Lung microvascular endothelial cell (primary cell): ENCODE measurements around the gene PKN1. TPM values are rescaled to one million over a fixed set of nuclear protein-coding genes. Genes with fewer than 3 reads are reported as not detected.
"Not testable (repeated sequence)": the region's sequence is repeated elsewhere in the genome, so short reads cannot be mapped to it uniquely, and the experiment has no call there.

ENCODE experiments used
- DNase-seq, 2 donors: peaks; one replicate each; pipeline versions ENCODE4 v3.0.0 to v3.0.0-alpha.2; 2010; ENCODE audit warnings: low read depth in 2 of 2
- total RNA-seq: library from RNA; depleted of rRNA; stranded (reverse); fragments of >200 nt; gene quantifications from 2 replicates; pipeline ENCODE4 v1.2.1, GENCODE V29; 2014

Gene PKN1
- total RNA-seq, 1 donor from 2014 or later = 250 TPM

DNA sequence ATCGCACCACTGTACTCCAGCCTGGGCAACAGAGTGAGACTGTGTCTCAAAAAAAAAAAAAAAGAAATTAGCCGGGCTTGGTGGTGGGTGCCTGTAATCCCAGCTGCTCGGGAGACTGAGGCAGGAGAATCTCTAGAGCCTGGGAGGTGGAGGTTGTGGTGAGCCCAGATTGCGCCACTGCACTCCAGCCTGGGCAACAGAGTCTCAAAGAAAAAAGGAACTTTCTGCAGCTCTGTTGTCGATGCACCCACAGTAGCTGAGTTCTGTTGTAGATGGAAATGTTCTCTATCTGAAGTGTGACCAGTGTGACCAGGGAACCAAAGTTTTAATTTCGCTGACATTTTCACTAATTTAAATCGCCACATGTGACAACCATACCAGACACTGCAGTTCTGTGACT is 29.3 kb downstream of the PKN1 start:
- not testable (repeated sequence) for DNase-seq

DNA sequence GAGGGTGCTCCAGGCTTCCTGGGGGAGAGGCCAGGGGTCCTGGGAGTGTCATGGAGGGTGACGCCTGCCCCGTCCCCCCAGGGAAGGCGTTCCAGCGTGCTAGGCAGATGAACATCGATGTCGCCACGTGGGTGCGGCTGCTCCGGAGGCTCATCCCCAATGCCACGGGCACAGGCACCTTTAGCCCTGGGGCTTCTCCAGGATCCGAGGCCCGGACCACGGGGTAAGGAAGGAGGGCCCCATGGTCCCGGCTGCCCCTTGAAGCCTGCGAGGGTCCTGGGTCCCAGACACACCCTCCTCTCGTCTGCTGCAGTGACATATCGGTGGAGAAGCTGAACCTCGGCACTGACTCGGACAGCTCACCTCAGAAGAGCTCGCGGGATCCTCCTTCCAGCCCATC is 30.6 kb downstream of the PKN1 start:
- DNase-seq = no peak

DNA sequence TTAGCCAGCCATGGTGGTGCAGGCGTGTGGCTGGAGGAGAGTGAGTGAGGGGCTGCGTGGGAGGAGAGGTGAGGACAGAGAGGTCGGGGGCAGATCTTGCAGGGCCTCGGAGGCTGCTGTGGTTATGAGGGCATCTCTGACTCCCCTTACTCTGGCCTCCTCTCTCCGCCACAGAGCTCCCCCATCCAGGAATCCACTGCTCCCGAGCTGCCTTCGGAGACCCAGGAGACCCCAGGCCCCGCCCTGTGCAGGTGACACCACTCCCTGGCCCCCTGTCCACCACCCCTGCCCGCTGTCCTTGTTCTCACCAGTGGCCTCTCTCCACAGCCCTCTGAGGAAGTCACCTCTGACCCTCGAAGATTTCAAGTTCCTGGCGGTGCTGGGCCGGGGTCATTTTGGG is 34.3 kb downstream of the PKN1 start:
- no peak for DNase-seq

DNA sequence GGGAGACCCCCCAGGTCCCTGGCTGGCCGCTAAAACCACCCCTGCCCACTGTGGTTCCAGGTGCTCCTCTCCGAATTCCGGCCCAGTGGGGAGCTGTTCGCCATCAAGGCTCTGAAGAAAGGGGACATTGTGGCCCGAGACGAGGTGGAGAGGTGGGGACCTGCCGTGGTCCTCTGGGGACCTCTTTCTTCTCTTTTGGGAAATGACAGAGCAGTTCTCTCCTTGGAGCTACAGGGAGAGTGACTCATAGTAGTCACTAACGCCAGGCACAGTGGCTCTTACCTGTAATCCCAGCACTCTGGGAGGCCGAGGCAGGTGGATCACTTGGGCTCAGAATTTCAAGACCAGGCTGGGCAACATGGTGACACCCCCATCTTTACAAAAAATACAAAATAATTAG is 34.7 kb downstream of the PKN1 start:
- no peak for DNase-seq

DNA sequence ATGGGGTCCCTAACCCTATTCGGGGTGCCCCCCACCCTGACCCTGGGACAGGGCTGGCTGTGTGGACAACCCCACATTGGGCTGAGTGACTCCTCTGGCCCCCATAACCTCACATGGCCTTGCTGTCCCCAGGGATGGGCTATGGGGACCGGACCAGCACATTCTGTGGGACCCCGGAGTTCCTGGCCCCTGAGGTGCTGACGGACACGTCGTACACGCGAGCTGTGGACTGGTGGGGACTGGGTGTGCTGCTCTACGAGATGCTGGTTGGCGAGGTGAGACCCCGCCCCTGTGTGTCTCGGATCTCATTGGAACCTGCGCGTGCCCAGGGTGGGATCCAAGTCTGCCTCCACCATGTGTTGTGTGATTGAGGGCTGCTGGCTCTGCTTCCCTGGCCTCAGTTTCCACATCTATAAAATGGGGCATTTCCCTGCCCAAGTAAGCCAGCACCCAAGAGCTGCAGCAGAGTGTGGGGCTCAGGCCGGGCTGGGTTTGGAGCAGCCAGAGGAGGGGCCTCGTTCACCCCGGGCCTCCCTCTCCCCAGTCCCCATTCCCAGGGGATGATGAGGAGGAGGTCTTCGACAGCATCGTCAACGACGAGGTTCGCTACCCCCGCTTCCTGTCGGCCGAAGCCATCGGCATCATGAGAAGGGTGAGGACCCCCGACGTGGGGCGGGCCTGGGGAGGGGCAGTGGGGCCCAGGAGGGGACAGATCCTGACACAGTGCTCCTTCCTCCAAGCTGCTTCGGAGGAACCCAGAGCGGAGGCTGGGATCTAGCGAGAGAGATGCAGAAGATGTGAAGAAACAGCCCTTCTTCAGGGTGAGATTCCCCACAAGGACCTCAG is 37.1 kb downstream of the PKN1 start:
- no peak for DNase-seq

DNA sequence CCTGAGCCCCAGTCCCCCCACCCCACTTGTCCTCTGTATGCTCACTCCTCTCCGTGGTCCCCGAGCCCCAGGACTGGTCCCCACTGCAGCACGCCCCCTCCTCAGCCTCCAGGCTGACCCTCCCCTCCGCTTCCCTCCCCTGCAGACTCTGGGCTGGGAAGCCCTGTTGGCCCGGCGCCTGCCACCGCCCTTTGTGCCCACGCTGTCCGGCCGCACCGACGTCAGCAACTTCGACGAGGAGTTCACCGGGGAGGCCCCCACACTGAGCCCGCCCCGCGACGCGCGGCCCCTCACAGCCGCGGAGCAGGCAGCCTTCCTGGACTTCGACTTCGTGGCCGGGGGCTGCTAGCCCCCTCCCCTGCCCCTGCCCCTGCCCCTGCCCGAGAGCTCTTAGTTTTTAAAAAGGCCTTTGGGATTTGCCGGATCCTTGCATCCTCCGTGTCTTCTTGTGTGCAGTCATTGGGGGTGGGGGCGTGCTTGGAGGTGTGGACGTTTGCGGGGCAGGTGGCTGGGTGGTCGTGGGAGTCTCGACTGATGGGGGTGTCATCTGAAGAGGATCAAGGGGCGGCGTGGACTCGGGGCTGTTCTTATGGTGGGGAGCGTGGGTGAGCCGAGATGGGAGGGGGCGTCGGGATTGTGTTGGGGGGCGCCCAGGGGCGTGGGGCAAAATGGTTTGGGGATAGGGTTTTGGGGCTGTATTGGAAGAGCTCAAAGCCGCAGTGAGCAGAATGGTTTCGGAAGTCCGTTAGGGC is 38.5 kb downstream of the PKN1 start:
- no peak for DNase-seq

DNA sequence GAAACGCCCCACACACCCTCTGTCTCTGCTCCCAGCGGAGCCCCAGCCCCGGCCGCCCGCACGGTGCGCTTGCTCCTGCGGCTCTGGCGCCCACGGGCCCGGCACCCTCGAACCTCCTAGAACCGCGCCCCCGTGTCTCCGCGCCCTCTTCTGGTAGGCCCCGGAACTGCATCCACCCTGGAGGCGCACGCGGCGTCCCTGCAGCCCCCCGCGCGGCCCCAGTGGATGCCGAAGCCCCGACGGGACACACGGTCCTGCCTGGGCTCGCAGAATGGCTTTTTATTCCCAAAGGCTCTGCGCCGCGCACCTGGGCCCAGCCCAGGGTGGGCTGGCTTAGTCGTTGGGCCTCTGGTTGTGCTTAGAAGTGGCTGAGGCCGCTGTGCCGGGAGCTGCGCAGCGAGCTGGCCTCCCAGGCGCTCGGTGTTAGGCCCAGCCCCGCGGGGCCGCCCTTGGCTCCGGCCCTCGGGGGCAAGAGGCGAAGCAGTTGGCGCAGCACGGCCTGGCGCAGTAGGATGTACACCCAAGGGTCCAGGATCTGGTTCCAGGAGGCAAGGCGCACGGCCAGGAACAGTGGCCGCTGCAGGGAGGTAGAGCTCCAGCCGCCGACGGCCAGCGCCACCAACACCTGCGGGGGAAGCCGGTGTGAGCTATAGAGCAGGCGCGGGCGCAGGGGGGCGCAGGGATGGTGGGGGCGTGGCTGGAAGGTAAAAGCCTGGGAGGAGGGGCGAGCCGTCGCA is 39.3 kb downstream of the PKN1 start:
- DNase-seq = peak; percentile 62 to 69

DNA sequence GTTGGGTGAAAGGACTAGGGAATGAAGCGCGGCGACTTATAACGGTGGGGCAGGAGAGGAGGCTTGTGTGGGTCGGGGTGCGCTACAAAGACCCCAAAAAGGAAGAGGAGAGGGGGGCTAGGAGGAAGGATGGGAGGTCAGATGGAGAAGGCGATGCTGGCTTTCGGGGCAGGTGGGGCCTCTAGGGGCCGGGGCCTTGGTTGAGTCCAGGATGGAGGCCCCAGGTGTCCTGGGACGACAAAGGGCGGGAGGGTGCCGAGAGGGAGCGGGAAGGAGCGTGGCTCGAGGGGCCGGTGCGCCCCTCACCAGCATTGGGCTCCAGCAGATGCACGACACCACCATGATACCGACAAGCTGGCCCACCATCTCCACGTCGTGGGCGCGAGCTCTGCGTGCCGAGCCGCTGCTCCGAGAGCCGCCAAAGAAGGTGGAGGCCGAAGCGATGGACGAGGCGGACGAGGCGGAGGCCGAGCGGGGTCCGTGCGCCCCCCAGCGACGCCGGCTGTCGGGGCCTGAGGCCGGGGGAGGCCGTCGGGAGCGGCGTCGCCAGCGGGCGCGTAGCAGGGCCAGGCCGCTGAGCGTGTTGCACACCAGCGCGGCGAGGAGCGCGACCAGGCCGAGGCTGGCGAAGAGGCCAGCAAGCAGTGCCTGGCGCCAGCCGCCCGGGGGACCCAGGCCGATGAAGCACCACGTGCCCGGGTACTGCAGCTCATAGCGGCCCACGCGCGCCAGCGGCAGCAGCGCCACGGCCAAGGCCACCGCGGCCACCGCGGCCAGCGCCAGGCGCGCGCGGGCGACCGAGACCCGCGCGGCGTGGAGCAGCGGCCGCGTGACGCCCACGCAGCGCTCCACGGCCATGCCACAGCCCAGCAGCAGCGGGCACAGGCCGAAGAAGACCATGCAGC is 40.2 kb downstream of the PKN1 start:
- DNase-seq = peak; percentile 31 to 67

DNA sequence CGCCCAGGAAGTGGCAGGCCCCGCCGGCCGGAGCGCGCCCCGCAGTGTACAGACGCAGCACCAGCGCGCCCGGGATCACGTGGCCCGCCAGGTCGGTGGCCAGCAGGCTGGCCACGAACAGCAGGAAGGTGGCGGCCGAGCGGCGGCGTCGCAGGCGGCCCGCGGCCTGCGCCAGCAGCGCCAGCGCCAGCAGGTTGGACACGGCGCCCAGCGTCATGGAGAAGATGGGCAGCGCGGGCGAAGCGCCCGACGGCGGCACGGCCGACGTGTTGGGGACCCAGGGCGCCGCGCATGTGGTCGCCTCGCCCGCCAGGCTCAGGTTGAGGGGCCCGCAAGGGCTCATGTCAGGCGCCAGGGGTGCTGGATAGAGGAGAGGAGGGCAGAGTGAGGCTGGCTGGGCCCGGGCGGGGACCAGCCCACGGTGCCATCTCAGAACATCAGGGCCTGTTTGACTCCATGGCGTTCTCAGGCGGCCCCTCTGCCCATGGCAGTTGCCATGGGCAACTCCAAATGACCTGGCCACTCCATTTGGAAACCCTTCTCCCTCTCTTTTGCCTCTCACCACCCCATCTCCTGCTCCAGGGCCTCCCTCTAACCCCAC is 41.0 kb downstream of the PKN1 start:
- peak in 1 of 2 donors; percentile 54 for DNase-seq

DNA sequence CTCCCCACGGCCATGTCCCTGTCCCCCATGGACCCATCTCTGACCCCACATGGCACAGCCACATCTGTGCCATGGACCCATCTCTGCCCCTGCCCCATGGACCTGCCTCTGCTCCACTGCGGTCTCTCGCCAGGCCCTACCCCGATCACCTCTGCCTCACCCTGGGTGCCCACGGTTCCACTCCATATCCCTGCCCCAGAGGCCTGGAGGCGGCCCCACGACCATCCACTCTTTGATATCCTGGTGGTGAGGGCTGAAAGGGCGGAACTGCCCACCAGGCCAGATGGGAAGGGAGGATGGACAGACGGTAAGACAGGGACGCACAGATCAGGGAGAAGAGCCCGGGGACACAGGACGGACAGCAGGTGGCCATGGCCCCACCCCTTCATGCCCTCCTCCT is 41.7 kb downstream of the PKN1 start:
- DNase-seq = no peak

DNA sequence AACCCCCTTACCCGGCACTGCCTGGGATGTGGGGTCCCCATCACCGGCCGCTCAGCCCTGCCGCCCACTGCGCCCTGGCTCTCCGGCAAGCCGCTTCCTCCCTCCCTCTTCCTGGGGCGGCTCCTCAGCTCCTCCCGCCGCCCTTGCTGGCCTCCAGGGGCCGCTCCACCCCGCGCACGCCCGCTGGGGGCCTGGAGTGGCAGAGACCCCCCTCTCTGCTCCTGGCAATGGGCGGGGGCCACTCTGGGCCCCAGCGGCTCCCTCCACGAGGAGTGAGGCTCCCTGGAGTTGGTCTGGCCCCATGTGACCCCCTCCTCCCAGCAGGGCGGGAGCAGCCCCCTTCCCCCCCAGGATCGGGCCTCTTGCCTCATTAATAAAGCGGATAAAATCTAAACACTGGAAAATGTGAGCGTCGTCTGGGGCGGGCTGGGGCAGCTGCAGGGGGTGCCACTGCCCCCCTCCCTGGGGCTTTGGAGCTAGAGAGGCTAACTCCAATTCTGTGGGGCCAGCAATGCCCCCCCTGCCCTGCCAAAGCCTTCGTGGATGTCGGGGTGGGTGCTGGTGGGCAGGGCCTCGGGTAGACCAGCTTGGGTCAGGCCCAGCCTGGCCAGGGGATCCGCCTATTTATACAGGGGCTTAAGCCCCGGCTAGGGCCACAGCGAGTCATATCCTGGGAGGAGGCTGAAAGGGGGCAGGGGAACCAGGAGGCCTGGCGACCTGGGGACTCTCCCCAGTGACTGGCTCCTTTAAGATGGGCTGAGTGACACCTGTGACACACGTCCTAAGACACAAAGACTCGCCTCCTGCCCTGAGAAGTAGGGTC is 42.4 kb downstream of the PKN1 start, which contains the start of gene PTGER1:
Gene PTGER1 (minus strand): TSS at position 104 of the 823 bp plus-strand sequence. CDS start 1,034 bp downstream, outside the sequence.
- peak in 1 of 2 donors; percentile 31 for DNase-seq

DNA sequence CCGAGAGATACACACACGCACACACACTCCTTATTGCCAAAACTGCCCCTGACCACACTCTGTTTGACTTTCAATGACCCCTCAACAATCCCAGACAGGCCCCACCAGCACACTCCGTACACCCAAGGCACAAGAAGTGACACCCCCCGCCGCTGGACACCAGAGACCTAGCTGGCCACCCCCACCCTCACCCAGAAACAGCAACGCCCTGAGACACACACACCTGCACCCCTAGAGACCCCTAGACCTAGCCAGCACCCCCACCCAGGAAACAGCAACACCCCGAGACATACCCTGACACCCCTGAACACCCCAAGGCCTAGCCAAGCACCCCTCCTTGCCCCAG is 43.2 kb downstream of the PKN1 start:
- DNase-seq = no peak

DNA sequence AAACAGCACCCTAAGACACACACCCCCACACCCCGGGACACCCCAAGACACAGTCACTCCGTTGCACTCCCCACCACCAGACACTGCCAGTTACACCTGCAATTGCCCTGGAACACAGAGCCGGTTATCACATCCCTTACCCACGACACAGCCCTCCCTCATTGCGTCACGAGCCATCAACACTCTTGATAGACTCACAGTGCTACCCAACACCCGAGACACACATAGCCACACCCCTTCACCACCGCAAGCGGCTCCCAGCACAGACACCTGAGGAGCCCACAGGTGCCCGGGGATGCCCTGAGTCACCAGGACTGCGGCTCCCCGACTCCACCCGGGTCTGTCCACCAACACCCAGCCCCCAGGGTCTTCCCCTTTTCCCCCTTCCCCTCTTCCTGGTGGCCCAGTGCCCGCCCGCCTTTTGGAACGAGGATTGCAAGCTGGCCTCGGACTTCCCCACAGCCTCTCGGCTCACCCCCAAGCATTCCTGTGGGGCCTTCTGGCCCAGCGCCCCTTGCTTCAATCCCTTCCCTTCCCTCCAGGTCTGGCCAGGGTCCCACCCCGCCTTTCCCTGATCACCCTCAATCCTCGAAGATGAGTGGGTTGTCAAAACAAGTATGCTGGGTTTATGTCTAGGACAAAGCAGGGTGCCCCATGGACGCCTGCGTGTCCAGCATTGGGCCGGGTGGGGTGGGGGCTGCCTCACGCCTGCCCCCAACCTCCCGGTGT is 43.7 kb downstream of the PKN1 start:
- peak in 1 of 2 donors; percentile 43 for DNase-seq

DNA sequence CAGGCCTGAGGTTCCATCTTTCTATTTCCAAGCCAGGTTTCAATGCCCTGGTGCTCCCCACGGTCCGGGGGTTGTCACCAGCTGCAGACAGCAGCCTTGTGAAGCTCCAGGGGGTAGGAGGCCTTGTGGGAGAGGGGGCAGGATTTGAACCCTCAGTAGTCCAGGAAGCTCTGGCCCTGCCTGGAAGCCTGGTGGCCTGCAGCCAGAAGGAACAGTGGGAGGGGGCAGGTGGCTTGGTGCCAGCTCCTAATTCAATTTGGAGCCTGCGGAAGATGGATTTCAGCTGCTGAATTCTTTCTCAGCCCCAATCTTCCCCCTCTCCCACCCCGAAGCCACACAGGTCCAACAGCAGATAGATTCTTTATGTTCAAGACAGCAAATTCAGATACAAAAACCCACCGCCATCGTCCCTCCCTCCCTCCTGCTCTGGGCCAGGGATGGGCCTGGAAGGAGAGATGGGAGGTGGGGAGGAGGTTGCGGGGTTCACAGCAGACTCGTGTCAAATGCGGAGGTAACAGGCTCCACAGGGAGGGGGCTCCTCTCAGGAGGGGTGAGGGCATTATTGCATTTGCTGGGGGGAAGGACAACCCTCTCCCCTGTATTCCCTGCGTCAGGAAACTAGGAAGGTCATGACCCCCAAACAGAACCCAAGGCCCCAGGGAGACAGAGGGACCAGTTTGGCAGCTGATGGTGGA is 44.5 kb downstream of the PKN1 start:
- no peak for DNase-seq

DNA sequence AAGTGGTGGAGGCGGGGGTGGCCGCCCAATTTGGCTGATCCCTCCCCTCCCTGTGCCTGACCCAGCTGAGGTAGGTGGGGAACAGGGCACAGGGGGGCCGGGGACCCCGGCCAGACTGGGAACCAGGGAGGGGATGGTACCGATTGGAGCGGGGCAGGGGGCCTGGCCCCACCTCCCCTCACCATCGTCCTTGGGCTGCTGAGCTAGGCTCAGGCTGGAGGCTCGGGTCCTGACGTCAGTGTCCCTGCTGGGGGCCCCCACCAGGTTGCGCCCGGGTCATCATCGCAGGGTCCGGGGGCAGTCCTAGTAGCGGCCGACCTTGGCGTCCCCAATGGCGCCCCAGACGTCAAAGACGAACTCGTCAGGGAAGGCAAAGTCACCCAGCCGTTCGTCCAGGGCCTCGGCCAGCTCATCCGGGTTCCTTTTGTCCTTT is 45.0 kb downstream of the PKN1 start:
- DNase-seq = no peak

DNA sequence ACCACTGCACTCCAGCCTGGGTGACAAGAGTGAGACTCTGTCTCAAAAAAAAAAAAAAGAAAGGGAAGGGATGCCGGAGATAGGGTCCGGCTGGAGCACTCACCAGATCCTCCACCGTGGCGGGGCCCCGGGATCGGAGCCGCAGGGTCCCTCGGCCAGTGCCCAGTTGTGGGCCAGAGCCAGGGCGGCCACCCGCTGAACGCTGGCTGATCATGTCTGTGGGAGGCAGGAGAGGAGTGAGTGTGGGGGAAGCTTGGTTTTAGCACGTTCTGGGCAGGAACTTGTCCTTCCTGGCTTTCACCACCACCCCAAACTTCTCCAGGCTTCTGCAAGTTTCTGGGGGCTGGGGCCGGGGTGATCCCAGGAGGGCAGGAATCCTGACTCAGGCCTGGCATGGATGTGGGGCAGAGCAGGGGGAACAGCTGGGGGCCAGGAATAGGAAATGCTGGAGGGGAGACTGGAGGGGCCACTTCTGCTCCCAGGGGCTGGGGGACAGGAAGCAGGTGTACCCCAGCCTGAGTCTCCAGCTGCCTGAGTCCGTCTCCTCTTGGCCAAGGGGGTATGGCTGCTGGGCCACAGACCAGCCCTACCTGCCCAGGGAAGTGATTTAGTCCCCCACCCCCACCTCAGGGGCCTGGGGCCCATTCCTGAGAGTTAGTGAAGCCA is 46.3 kb downstream of the PKN1 start:
- DNase-seq = no peak

DNA sequence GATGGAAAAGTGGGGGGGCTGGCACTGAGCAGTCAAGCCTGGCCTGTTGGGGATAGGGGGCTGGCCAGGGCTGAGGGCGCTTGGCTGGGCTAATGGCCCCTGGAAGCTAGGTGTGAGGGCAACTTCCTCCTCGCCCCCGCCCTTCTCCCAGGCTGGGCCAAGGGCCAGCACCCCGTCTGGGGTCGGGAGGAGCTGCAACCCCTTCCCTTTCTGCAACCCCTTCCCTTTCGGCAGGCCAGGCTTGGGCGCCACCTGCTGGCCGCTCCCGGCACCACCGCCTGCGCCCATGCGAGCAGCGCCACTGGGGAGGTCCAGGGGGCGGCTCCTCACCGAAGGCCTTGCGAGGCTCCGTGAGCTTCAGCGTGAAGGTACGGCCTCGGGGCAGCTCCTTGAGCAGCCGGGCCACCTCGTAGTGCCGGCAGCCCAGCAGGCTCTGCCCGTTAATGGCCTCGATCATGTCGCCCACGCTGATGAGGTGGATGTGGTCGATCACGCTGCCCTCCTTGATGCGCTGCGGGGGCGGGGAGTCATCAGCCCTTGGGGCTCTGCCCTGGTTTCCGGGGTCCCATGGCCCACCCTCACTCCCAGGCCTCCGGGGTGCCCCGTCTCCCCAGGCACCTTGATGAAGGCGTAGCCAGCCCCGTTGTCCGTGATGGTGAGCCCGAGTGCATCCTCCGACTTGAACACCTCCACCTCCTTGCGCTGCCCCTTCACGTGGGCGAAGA is 47.0 kb downstream of the PKN1 start:
- DNase-seq = peak; percentile 39 to 45
